Mucosa of descending colon (tissue), 3 donors: ENCODE measurements around the gene ACOX3. TPM values are rescaled to one million over a fixed set of nuclear protein-coding genes. Genes with fewer than 3 reads are reported as not detected.

Experiments
- ATAC-seq: fragments of 200-7000 bp; cut with Tn5 transposase; one replicate; pipeline ENCODE4 v1.9.1; 2020; ENCODE audit warnings: mild to moderate bottlenecking, moderate library complexity
- DNase-seq, 3 donors: peaks; one replicate each; pipeline ENCODE4 v3.0.0-alpha.2; 2020
- H3K36me3 ChIP-seq: fragments of 200-600 bp; one replicate; pipeline ENCODE4 v1.8.0; 2021; ENCODE audit warnings: low read depth, mild to moderate bottlenecking
- H3K4me1 ChIP-seq: fragments of 200-600 bp; one replicate; pipeline ENCODE4 v1.8.0; 2021; ENCODE audit warnings: low read depth, mild to moderate bottlenecking
- H3K4me3 ChIP-seq: fragments of 200-600 bp; one replicate; pipeline ENCODE4 v1.8.0; 2021; ENCODE audit warnings: mild to moderate bottlenecking
- H3K9me3 ChIP-seq: fragments of 200-600 bp; one replicate; pipeline ENCODE4 v1.8.0; 2021; ENCODE audit warnings: mild to moderate bottlenecking
- intact Hi-C, 2 donors: fragments of 100-400 bp; cut with DNase I in 1 of 2; cut with micrococcal nuclease in 1 of 2; formaldehyde crosslinking; loops; one replicate each; pipeline versions ENCODE4 v1.11.0 to v1.11.1; 2022; cut with DNase I, micrococcal nuclease
- total RNA-seq, 3 donors: library from RNA; stranded (reverse); fragmentation: NEBNext Ultra II Directional in 2 of 3; extraction: Animal tissue kit (Norgen Biotek cat#: 25700) in 2 of 3; gene quantifications; one replicate each; pipeline versions ENCODE4 v1.2.1 to v1.2.4, GENCODE V29; 2021 to 2023
- TF ChIP-seq, protein P1 (sequence below): fragments of 200-600 bp; IDR thresholded peaks from one replicate; pipeline ENCODE4 v1.8.0; 2022; ENCODE audit warnings: antibody characterized with exemption, mild to moderate bottlenecking
- donor health status: DM: no; HTN: no; CAD: no; lungs with moderate emphysema.
- donor health status: DM: no; HTN: no; CAD: no.
- donor health status: DM: no; HTN: yes; CAD: no.

Gene ACOX3
- total RNA-seq, 3 donors from 2014 or later: 22.4 to 34.7 (median 26.0) TPM

DNA sequence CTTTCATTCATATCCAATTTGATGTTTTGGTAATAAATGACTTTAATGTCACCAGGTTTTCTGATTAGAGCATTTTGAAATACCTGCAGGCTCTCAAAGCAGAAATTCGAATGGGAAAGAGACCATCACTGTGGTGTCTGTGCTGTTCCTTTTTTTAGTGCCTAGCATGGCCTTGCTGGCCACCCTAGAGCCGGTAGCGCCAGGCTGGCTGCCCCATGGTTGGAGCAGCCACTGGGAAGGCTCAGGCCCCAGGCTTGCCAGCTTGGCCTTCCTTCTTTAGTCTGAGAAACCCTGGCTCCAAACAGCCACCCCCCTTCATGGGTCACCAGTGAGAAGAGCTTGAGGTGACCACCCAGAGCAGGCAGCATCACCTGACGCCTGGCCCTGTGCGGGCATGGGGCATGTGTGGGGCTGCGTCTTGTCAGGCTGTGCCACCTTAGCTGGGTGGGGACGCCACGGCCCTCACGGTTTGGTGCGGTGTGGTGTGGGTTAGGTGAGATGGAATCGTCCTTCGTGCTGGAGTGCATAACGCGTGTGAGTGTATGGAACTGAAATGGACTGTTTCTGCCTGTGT, 30.0 kb upstream of the ACOX3 start:
- Histone ChIP-seq H3K36me3 (no peaks in the 10 kb centered on the region), H3K4me3 (no peak overlapping the region), H3K4me1 (peaks cover 5% of the 10 kb centered on the region), H3K9me3 (no peaks in the 10 kb centered on the region)
- ATAC-seq (no peak), DNase-seq (no peak)
- intact Hi-C loops: no loop called here
- TF ChIP-seq, protein P1, sequence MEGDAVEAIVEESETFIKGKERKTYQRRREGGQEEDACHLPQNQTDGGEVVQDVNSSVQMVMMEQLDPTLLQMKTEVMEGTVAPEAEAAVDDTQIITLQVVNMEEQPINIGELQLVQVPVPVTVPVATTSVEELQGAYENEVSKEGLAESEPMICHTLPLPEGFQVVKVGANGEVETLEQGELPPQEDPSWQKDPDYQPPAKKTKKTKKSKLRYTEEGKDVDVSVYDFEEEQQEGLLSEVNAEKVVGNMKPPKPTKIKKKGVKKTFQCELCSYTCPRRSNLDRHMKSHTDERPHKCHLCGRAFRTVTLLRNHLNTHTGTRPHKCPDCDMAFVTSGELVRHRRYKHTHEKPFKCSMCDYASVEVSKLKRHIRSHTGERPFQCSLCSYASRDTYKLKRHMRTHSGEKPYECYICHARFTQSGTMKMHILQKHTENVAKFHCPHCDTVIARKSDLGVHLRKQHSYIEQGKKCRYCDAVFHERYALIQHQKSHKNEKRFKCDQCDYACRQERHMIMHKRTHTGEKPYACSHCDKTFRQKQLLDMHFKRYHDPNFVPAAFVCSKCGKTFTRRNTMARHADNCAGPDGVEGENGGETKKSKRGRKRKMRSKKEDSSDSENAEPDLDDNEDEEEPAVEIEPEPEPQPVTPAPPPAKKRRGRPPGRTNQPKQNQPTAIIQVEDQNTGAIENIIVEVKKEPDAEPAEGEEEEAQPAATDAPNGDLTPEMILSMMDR: no peak

DNA sequence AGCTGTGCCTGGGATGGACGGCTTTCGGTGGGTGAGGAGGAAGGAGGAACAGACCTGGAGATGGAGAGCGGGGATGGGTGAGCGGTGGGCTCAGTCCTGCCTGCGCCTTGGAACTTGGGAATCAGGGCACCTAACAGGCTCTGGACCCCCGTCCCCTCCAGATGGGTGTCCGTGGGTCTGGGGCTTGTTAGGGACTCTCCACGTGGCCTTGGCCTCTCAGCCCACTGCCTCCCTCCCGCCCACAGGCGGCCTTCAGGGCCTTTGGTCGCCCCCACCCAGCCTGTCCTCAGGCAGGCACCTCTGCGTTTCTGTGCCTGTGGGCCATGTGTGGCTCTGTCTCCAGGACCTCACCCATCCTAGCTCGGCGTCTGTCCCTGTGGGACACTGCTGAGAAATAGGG, 29.0 kb upstream of the ACOX3 start:
- DNase-seq (no peak), ATAC-seq (no peak)
- Histone ChIP-seq H3K36me3 (no peaks in the 10 kb centered on the region), H3K9me3 (no peaks in the 10 kb centered on the region), H3K4me1 (peaks cover 5% of the 10 kb centered on the region), H3K4me3 (no peak overlapping the region)
- intact Hi-C loops: loop anchor here (5.0 kb wide), 1 partner anchor 123 kb away; the partner anchor contains the start of gene CPZ (in 2 of the 2)
- TF ChIP-seq, protein P1: no peak

DNA sequence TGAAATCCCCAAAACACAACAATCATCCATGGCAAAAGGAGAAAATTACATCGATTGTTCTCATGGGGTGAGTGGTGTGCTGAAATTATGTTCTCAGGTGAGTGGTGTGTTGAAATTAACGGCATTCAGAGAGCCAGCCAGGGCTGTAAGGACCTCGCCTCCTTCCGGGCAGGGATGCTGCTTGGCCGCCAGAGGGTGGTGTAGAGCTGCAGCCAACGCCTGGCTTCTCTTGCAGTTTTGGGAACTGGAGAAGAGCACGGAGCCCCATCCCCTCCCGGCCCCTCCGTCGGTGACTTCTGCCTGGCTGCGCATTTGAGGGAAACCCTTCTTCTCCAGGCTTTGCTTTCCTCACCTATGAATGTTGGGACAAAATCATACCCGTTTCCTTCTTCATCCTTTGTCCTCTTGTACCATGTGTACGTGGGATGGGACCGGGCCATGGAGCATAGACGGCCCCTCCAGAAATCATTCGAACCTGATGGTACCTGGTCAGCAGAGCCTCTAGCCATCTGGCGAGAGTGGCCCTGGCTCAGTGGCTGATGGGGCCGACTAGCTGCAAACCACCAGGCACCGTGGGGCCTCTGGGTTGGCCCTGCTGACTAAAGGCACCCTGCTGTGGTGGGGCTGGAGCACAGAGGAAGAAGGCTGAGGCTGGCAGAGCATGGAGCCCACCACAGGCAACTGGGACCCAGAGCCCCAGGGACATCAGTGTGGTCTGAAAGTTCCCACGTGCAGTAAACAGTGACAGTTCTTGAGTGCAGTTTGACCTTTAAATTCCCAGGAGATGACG, 28.4 kb upstream of the ACOX3 start:
- DNase-seq: peak in 2 of 3 donors; percentile 65 to 73
- Histone ChIP-seq H3K9me3 (no peaks in the 10 kb centered on the region), H3K36me3 (no peaks in the 10 kb centered on the region), H3K4me1 (peaks cover 5% of the 10 kb centered on the region), H3K4me3 (no peak overlapping the region)
- TF ChIP-seq, protein P1: peak; percentile 72
- intact Hi-C loops: loop anchor here (5.0 kb wide), 1 partner anchor 123 kb away; the partner anchor contains the start of gene CPZ (in 2 of the 2)
- peak; percentile 81 for ATAC-seq

DNA sequence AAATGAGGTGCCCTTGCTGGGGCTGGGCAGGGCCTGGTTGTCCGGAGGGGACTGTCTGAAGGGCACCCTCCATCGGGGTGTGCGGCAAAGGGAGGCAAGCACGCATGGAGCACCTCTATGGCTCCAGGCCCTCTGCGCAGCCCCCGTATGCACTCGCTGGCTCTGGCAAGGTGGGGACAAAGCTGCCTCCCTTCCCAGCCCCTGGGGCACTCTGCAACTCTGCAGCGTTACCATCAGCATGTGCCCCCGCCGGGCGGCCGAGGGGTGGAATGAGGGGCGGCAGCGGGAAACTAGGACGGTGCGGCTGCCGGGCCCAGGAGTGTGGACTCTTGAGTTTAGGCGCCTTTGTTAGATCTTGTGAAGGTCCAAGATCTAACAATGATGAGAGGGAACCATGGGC, 26.5 kb upstream of the ACOX3 start:
- intact Hi-C loops: loop anchor here (5.0 kb wide), 1 partner anchor 125 kb away; the partner anchor contains the start of gene CPZ (in 2 of the 2)
- no peaks in the 10 kb centered on the region for H3K36me3 ChIP-seq
- no peak for DNase-seq

More for the DNA sequence above, 26.5 kb upstream of the ACOX3 start:
- Histone ChIP-seq H3K4me1 (no peaks in the 10 kb centered on the region), H3K9me3 (no peaks in the 10 kb centered on the region), H3K4me3 (no peak overlapping the region)
- no peak for ATAC-seq
- TF ChIP-seq, protein P1: no peak
